NOMO-1 treated with dmso at 0.1 percent for 144 hours (cell line): Measurements from ENCODE around the gene EPHA7.

Experiments used
- DNase-seq: peaks from one replicate; lab custom pipeline; 2025; ENCODE audit not compliant: unreplicated experiment; lab: John Stamatoyannopoulos, UW

EPHA7 gene

DNA sequence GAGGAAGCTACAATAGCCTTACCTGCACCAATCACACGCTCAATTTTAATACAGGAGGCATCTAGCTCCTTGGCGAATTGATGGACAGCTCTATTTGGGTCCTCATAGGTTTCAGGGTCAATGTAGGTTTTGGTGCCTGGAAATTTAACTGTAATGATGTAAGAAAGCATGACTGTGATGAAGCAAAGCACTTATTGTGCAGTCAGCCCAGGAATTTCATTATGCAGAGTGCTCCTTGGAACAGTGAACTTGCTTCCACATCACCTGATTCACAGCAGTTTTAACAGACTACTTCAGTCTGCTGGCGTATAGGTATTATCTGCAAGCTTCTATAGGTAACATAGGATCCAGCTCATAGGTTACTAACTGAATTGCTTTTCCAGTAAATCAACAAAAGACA, 160.0 kb downstream of the EPHA7 start:
- no peak for DNase-seq

DNA sequence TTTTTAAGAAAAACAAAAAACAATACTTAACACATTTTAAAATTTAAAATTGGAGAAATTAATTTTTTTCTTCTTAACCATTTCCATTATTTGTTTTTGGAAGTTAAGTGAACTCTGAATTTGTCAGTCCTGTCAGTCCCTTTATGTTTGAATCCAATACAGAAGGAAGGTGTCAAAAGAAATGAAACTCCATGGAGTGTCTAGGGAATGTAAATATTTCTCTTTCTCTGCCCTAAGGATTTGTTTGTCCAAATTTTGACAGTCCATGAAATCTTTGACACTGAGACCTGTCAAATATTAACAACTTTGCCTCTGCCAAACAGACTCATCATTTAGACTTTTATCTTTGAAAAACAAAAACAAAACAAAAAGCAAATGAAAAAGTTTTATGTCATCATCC, 166.4 kb downstream of the EPHA7 start:
- DNase-seq: no peak

DNA sequence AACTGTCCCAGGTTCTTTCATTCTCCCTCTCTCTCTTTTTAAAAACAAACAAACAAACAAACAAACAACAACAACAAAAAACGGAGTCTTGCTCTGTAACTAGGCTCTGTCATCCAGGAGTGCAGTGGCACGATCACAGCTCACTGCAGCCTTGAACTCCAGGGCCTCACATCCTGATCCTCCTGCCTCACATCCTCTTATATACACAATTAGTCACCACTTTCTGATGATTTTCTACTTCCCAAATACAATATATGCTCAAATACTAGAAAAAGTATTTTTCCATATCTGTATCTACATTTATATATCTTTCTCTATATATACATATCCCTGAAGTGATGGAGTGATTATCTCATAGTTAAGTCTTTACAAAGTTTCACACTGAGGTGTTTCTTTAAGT, 170.7 kb downstream of the EPHA7 start:
- DNase-seq: no peak

- DNase-seq: no peak
Measured at GRCh38 chr6:93243231-93243778, 176.1 kb downstream of the EPHA7 start.

- no peak for DNase-seq
Measured at GRCh38 chr6:93242049-93242448, 177.3 kb downstream of the EPHA7 start.

DNA sequence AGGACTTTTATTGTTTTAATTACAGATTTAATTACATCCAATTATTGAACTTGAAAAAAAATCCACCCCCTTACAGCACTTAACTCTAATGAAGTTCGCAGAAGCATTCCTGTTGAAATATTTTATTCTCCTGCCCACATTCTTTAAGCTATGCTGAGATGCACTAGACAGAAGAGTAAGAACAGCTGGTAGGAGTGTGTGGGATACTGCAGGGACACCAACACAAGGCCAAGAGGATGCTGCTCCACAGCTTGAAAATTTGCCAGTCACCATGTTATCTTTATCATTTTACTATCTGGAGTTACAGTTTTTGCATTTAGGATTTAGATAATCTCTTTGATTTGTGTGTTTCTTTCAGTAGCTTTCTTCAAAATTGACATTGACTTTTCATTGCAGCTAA, 180.7 kb downstream of the EPHA7 start:
- no peak for DNase-seq

- DNase-seq: no peak
Measured at GRCh38 chr6:93235775-93236174, 183.6 kb downstream of the EPHA7 start.

DNA sequence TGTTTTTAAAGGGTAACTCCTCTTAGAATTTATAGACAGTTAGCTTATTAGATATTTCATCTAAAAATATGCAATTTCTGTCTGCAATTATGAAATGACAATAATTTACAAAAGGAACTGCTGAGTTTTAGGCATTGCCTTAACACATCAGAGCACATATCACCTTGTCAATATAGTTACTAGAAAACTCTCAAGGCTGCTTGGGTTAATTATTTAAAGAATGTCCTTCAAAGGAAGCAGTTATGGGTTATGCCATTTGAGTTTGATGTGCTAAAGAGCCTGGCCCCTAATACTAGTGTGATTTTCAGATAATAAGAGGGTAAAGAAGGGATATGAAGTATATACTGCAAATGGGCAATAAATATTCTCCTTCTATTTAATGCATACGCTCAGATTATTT, 192.5 kb downstream of the EPHA7 start:
- DNase-seq: no peak

DNA sequence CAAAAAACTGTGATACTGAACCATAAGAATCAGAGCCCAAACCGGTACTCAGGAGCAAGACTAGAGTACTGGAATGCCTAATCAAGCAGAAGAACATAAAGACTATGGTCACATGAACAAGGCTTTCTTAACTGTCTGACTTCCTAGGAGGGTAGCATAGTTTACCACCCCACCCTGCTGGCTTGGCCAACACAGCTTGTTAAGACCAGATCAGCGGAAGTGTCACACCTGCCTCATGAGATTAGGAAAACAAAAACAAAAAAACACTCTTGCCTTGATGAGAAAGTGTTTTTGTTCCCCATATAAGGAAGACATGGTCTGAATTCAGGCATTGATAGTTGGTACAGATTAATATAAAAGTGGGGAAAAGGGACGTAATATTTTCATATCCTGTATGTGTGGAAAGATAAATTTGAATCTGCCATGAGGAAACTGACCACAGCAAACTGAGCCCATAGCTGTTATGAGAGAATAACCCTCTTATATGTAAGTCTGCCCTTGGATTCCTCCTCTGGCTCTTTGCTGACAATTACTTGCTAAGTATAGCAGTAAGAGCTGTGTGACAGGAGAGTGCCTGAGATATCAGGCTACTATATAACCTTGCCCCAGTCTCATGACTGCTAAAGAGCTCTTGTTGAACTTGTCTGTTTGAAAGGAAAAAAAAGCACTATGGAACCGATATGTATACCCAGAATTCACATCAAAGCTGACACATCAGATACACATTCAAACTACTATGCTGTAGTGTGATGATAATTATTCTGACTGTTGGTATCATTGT, 197.1 kb downstream of the EPHA7 start:
- DNase-seq: no peak

GRCh38 chr6:93219447-93219846, 199.9 kb downstream of the EPHA7 start:
- no peak for DNase-seq

DNA sequence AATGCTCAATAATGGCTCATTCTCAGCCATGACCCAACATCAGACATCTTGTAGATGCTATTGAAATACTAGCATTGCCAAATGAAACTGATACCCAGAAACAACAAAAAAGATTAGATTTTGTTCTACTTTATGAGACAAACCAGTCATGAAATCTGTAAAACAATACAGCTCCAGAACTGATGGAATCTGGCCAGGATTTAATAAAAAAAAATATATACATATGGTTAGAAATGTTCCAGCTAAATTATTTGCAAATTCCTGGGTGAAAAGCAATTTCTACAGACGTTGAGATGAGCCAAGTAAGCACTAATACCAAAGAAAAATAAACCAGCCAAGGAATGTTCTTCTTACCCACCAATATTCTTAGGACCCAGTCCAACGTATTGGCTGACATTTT, 201.3 kb downstream of the EPHA7 start:
- DNase-seq: no peak

DNA sequence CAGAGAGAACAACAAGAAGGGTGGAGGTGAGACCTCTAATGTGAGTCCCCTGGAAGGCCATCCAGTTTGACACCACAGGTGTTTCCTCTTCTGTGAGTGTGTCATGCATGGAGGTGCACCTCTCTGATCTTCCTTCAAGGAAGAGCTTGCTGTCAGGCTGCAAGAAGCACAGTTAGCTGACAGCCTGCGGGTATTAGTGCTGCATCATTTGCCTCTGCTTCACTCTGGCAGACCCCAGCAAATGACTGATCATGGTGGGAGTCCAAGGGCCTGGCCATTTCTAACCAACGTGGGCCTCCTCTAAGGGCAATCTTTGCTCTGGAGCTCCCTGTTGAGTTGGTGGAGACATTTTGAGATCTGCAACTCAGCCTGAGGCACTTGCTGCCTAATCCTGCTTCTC, 206.3 kb downstream of the EPHA7 start:
- DNase-seq: no peak

- no peak for DNase-seq
Measured at GRCh38 chr6:93210908-93211307, 208.5 kb downstream of the EPHA7 start.

DNA sequence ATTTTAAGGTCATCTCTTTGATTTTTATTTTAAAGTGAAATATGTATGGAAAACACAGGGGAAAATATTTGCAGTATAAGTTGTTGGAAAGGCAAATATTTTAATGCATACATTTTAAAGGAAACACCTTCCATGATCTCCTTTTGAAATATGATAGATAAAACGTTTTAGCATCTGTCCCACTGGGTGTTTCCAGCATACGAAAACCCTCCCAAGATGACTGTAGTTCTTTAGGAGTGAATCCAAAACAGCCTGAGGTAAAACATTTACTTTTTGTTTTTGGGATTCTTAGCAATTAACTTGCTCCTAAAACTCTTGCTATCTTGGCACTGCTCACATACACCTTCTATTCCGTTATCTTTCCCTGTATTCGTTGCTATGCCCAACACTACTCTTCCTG, 210.0 kb downstream of the EPHA7 start:
- no peak for DNase-seq

- no peak for DNase-seq
Measured at GRCh38 chr6:93196406-93196970, 222.9 kb downstream of the EPHA7 start.

DNA sequence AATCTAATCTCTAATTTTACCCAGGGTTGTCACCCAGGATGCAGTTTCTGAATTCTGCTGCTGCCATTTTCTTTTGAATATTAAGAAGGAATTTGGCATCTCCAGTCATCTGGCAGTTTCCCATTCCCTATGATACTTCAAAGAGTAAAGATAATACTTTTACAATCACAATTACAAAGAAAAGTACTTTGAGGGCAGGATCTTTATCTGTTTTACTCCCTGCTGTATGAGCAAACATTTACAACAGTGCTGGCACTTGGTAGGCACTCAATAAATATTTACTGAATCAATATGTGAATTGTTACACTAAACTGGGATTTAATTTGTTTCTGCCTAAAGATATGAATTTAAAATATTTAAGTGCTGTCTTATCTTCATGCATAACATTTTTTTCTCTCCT, 224.9 kb downstream of the EPHA7 start:
- DNase-seq: no peak

DNA sequence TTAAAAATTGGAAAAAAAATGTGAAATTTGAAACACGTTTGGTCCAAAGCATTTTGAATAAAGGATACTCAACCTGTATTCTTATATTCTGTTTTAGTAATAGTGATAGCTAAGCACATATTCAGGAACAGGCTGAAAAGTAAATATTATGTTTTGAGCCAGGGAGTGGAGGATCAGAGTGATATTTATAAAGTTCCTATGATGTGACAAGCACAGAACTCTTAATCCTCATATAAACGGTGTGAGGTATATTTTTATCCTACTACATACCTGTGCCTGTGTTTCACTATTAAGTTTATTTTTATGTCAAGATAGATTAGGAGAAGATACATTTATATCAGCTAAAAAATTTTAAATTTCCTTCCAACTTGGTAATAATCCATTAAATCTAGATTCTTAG, 225.5 kb downstream of the EPHA7 start:
- DNase-seq: no peak
